Measurements from ENCODE around the gene ZNF26. TPM values are rescaled to one million over a fixed set of nuclear protein-coding genes. Genes with fewer than 3 reads are reported as not detected.

The ZNF26 gene
- total and polyA plus RNA-seq, 4 donors: 5.0 to 26.7 (median 11.0) TPM

DNA sequence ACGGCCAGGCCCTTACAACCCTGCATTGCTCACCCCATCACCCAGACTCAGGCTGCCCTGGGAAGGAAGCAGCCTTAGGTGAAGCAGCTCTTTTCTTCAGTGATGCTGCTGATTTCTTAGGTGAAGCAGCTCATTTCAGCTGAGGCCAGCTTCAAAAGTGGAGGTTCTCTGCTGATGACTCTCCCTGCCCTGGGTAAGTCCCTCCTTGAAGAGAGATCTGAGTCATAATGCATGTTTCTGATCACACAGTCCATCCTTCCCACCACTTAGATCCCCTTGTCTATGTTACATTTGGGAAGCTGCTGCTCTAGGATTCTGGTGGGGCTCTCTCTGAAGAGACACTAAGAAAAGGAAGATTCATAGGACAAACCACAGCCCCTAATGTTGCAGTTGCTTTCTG is 77.4 kb downstream of the ZNF26 start:
- H3K9ac ChIP-seq (ENCODE audit: insufficient read depth in 1 of 2, low read length in 2 of 2): no peak overlapping the region
- no peak for ATAC-seq (ENCODE audit: insufficient read depth, low FRiP score)
- no peak for TF ChIP-seq CTCF (IDR thresholded peaks at IDR 0.05; ENCODE audit: control extremely low read depth, extremely low read depth)
- peaks cover 3 to 28% (median 14%) of the 10 kb centered on the region in 4 donors for H3K36me3 ChIP-seq (ENCODE audit: control insufficient read depth in 4 of 4, insufficient read depth in 4 of 4, low read length in 4 of 4)
- H3K9me3 ChIP-seq (ENCODE audit: control insufficient read depth in 4 of 4, insufficient read depth in 3 of 4, low read length in 3 of 4): peaks cover 36 to 82% (median 58%) of the 10 kb centered on the region in 4 donors
- whole genome bisulfite sequencing, 2 donors: 93 to 100% methylated on average over 1 of the region's 1 CpG
- no peaks in the 10 kb centered on the region for H3K27me3 ChIP-seq (ENCODE audit: control insufficient read depth in 3 of 3, insufficient read depth in 3 of 3, low read length in 2 of 3)
- no peak overlapping the region for H3K4me3 ChIP-seq
- no peak for DNase-seq
- no peak overlapping the region for H3K27ac ChIP-seq (ENCODE audit: low read depth in 1 of 2, low read length in 1 of 2)
- no peaks in the 10 kb centered on the region for H3K4me1 ChIP-seq (ENCODE audit: control insufficient read depth in 5 of 5, insufficient read depth in 5 of 5, low read length in 5 of 5)

DNA sequence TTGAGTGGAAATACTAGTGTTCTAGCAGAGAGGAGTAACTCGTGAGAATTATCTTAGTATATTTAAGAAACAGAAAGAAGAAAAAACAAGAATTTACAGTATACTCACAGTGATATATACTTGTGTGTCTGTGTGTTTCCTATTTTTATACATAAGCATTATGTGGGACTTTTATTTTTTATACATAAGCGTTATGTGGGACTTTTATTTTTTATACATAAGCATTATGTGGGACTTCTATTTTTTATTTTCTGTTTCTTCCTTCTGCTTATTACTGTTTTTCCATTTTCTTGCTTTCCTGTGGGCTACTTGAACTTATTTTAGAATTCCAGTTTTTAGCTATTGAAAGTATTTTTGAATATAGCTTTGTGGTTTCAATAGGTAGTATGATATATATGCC is 87.7 kb downstream of the ZNF26 start:
- DNase-seq: no peak
- 84 to 89% methylated on average over 2 of the region's 2 CpGs for WGBS, 2 donors

More for the DNA sequence above, 87.7 kb downstream of the ZNF26 start:
- no peak for TF ChIP-seq CTCF (IDR thresholded peaks at IDR 0.05; ENCODE audit: control extremely low read depth, extremely low read depth)
- Histone ChIP-seq H3K9ac (ENCODE audit: insufficient read depth in 1 of 2, low read length in 2 of 2) (no peak overlapping the region), H3K4me3 (no peak overlapping the region), H3K4me1 (ENCODE audit: control insufficient read depth in 5 of 5, insufficient read depth in 5 of 5, low read length in 5 of 5) (no peaks in the 10 kb centered on the region), H3K9me3 (ENCODE audit: control insufficient read depth in 4 of 4, insufficient read depth in 3 of 4, low read length in 3 of 4) (peaks cover 4 to 28% (median 25%) of the 10 kb centered on the region in 4 donors), H3K27ac (ENCODE audit: low read depth in 1 of 2, low read length in 1 of 2) (no peak overlapping the region), H3K36me3 (ENCODE audit: control insufficient read depth in 4 of 4, insufficient read depth in 4 of 4, low read length in 4 of 4) (no peaks in the 10 kb centered on the region), H3K27me3 (ENCODE audit: control insufficient read depth in 3 of 3, insufficient read depth in 3 of 3, low read length in 2 of 3) (no peaks in the 10 kb centered on the region)
- no peak for ATAC-seq (ENCODE audit: insufficient read depth, low FRiP score)

Small RNA genes within 50 kb of the gene (small RNA-seq; reads per million reads assigned to genes)
- not detected for gene RNU4ATAC12P (ENCODE audit: low replicate concordance)

Other genes starting within 250 kb of the ZNF26 start
- gene ANKLE2, start 224.5 kb upstream of the ZNF26 start, total RNA-seq: 10 to 100 TPM; 54.2 to 60.5 TPM
- 10 to 100 TPM; 35.9 to 37.7 TPM for gene ANKLE2, start 224.5 kb upstream of the ZNF26 start, polyA plus RNA-seq
- gene GOLGA3, start 157.5 kb upstream of the ZNF26 start, total RNA-seq: 10 to 100 TPM; 52.7 to 81.1 TPM
- gene GOLGA3, start 157.5 kb upstream of the ZNF26 start, polyA plus RNA-seq: 10 to 100 TPM; 17.5 to 18.8 TPM
- 10 to 100 TPM; 44.4 to 59.9 TPM for gene CHFR, start 98.8 kb upstream of the ZNF26 start, total RNA-seq
- 10 to 100 TPM; 35.1 to 36.3 TPM for gene CHFR, start 98.8 kb upstream of the ZNF26 start, polyA plus RNA-seq
- gene ZNF605, start 30.1 kb upstream of the ZNF26 start, total RNA-seq: 10 to 100 TPM; 10.7 to 17.3 TPM
- gene ZNF605, start 30.1 kb upstream of the ZNF26 start, polyA plus RNA-seq: 1 to 10 TPM; 2.1 to 3.8 TPM
- gene ZNF84, start 51.1 kb downstream of the ZNF26 start, total RNA-seq: 10 to 100 TPM; 16.8 to 52.2 TPM
- gene ZNF84, start 51.1 kb downstream of the ZNF26 start, polyA plus RNA-seq: 1 to 10 TPM; 5.1 to 9.3 TPM
- 10 to 100 TPM; 14.4 to 57.7 TPM for gene ZNF140, start 94.6 kb downstream of the ZNF26 start, total RNA-seq
- gene ZNF140, start 94.6 kb downstream of the ZNF26 start, polyA plus RNA-seq: 10 to 100 TPM; 11.4 to 14.0 TPM
- 1 to 10 TPM; 1.3 to 6.2 TPM for gene ZNF891, start 143.9 kb downstream of the ZNF26 start, total RNA-seq
- gene ZNF891, start 143.9 kb downstream of the ZNF26 start, polyA plus RNA-seq: under 1 TPM; 0.26 to 0.93 TPM
- gene ZNF10, start 144.3 kb downstream of the ZNF26 start, total RNA-seq: 10 to 100 TPM in 1 of 2 donors, 1 to 10 TPM in 1; 7.0 to 26.2 TPM
- gene ZNF10, start 144.3 kb downstream of the ZNF26 start, polyA plus RNA-seq: 1 to 10 TPM; 3.2 to 6.7 TPM
- 10 to 100 TPM; 20.5 to 33.8 TPM for gene ZNF268, start 195.1 kb downstream of the ZNF26 start, total RNA-seq
- gene ZNF268, start 195.1 kb downstream of the ZNF26 start, polyA plus RNA-seq: 1 to 10 TPM; 3.3 to 7.9 TPM
- gene ANHX, start 249.5 kb downstream of the ZNF26 start, total RNA-seq: not detected
- not detected for gene ANHX, start 249.5 kb downstream of the ZNF26 start, polyA plus RNA-seq

All from lung (tissue), 13 donors.